GM21576 (cell line): Measurements from ENCODE around the gene DPH7.
"Not testable (repeated sequence)": the region's sequence is repeated elsewhere in the genome, so short reads cannot be mapped to it uniquely, and the experiment has no call there.

ENCODE experiments used
- ATAC-seq: cut with Tn5 transposase; IDR thresholded peaks from one replicate; pipeline ENCODE4 v1.9.1; 2021; ENCODE audit warnings: mild to moderate bottlenecking, moderate library complexity; ENCODE audit not compliant: unreplicated experiment

DPH7 gene

DNA sequence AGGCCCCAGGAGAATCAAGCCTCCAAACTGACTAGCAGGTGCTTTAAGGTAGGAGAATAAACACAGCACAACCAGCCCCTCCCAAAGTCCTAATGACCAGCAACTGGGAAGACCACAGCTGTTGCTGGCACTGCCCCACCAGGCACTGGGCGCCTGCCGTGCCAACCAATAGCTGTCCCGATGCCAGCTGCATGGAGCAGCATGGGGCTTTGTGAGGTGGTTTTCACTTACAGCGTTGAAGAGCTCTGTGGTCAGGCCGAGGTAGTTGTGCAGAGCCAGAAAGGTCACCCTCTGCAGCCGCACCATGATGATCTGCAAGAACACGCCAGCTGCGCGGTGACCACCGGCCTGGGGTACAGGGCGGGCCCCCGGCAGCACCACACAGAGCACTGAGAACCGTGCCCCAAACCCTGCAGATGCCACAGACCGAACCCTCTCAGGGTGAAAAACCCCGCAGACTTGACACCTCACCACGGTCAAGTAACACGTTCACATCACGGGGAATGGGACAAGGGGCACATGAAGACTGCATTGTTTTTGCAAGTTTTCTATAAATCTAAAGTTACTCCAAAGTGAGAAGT lies 57.2 kb downstream of the DPH7 start:
- no peak for ATAC-seq

- ATAC-seq: no peak
These were observed 57.9 kb downstream of the DPH7 start for GRCh38 chr9:137520614-137521404.

- no peak for ATAC-seq
These were observed 59.2 kb downstream of the DPH7 start for GRCh38 chr9:137519553-137519952.

- ATAC-seq: not testable (repeated sequence)
These were observed 59.9 kb downstream of the DPH7 start for GRCh38 chr9:137518661-137519459.

DNA sequence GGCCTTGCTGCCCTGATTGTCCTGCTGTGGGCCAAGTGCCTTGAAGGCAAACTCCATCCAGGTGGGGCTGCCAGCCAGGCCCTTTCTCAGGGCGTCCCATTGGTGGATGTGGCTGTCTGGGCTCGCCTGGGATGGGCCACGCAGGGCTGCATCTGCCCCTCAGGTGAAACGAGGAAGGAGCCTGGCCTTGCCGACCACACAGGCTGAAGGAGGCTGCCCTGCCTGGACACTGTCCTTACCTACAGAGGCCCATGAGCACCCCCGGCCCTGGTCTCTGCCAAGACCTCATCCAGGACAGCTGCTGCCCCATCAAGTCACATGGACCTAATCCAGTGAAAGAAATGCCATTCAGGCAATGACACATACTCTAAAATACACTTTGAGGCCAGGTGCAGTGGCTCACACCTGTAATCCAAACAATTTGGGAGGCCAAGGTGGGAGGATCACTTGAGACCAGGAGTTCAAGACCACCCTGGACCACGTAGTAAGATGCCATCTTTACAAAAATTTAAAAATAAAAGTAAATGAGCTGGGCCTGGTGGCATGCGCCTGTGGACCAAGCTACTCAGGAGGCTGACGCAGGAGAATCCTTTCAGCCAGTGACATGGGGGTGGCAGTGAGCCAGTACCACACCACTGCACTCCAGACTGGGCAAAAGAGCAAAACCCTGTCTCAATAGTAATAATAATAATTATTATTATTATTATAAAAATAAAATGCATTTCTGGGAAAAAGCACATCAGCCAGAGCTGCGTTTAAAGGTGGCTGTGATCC lies 62.4 kb downstream of the DPH7 start:
- no peak for ATAC-seq

DNA sequence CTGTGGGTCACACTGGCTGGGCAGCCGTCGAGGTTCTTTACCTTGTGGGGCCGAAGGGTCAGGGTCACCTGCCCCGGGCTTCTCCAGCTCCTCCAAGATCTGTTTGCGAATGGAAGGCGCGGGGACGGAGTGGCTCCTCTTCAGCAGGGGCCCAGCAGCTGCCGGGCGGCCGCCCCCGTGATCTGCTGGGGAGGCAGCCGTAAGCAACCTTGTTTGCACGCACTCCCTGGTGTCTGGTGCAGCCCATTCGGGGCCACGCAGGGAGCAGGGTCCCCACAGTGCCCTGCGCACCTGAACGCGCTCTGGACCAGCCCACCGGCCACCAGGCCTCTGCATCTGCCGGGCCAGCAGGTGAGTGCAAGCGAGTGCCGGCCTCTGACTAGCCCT lies 63.4 kb downstream of the DPH7 start:
- ATAC-seq: no peak

GRCh38 chr9:137514691-137515337 lies 63.9 kb downstream of the DPH7 start:
- no peak for ATAC-seq

- ATAC-seq: not testable (repeated sequence)
These were observed 64.7 kb downstream of the DPH7 start for GRCh38 chr9:137513801-137514570.

- not testable (repeated sequence) for ATAC-seq
These were observed 65.6 kb downstream of the DPH7 start for GRCh38 chr9:137513136-137513535.

DNA sequence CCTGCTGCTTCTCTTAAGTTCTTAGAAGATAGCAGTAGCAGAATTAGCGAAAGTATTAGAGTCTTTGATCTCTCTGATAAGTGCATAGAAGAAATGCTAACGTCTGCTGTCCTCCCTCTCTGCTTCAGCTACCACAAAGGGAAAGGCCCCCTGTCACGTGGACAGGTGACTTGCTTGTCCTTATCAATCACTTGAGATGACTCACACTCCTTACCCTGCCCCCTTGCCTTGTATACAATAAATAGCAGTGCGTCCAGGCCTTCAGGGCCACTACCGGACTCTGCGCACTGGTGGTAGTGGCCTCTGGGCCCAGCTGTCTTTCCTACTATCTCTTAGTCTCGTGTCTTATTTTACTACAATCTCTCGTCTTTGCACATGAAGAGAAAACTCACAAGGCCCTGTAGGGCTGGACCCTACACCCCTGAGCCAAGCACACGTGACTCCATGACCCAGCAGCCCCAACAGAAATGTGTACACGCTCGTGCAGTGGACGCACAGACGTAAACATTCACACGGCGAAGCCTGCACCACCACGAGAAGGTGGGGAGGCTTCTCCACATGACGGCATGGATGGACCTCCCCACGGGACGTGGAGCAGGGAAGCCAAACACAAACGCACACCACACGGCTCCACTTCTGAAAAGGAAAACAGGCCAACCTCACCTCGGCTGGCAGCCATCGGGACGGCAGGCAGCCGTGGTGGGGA lies 66.8 kb downstream of the DPH7 start:
- ATAC-seq: no peak

GRCh38 chr9:137511126-137511525 lies 67.6 kb downstream of the DPH7 start:
- ATAC-seq: not testable (repeated sequence)

- no peak for ATAC-seq
These were observed 69.5 kb downstream of the DPH7 start for GRCh38 chr9:137509198-137509597.

DNA sequence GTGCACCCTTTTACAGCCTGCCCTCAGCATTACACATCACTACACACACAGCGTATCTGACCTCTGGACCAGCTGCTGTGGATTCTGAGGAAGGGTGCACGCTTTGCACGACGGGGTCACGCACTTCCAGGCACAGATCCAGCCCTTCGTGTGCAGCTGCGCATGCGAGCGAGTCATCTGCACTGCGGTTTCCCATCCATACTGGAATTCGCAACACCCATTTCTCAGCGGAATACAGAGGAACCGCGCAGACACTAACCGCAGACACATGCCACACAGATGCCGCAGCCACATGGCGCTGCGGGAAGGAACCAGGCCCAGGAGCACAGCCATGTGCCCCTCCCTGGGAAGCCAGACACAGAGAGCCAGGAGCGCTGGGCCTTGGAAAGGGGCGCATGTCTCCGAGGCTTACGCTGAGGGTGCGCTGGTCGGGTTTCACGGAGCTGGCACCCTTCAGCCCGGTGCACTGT lies 72.0 kb downstream of the DPH7 start:
- no peak for ATAC-seq

DNA sequence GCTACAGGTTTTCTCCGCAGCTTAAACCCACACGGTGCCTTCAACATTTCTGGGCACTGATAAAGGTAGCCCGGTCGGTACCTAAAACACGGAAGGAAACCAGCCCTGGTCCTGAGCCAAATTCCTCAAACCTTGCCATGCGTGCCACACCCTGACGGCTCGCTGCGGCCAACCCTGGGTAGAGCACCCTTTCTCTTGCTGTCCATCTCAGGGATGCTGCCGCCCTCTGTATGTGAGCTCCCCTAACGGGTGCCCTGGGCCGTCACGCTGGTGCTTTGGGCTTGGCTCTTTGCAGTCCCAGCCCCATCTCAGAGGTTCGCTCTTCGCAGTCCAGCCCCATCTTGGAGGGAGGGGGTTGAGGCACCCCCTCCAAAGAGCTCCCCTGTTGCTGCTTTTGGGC lies 72.5 kb downstream of the DPH7 start:
- no peak for ATAC-seq

- ATAC-seq: no peak
These were observed 73.1 kb downstream of the DPH7 start for GRCh38 chr9:137505421-137506140.
